GM12875 (cell line): ENCODE data around the gene ZNF48.

Experiments
- H3K4me3 ChIP-seq: one replicate; pipeline ENCODE4 v1.5.1; 2011; ENCODE audit warnings: low read depth, low read length, control low read depth
- TF ChIP-seq, protein P1 (sequence below): IDR thresholded peaks from 2 replicates; pipeline ENCODE4 v1.5.1; 2011; ENCODE audit warnings: low read depth, mild to moderate bottlenecking, control low read depth, inconsistent platforms, low read length, moderate library complexity, borderline replicate concordance; ENCODE audit not compliant: insufficient read depth

ZNF48 gene

DNA sequence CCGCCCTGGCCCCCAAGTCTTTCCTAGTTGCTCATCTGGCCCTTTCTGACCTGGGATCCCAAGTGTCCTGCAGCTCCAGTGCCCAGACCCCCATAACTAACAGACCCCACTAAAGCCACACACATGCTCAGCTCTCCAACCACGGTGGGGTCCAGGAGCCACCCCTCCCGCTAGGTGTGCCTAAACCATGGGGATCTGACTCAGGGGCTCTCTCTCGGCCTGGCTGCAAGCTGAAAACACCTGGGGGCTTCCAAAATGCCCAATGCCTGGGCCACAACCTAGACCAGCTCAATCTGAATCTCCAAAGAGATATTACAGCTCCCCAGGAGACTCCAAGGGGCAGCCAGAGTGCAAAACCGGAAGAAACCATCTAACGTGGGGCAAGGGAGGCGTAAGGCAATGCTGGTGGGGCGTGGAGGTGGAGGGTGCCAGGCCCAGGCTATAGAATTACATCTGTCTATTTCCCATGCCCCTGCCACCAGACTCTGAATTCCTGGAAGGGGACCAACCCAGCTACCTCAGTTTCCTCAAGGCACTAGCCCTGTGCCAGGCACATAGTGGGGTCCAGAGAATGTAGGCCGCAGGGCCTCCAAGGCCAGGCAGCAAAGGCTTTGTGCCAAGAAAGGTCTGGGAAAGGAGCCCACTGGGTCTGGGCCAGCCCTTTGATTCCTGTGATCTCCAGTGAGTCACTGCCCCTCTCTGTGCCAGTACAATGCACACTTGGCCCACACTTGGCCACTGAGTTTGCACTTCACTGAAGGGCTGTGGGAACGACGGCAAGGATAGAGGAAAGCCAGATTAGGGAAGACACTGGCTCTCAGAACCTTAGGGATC is 43.4 kb upstream of the ZNF48 start:
- TF ChIP-seq, protein P1, sequence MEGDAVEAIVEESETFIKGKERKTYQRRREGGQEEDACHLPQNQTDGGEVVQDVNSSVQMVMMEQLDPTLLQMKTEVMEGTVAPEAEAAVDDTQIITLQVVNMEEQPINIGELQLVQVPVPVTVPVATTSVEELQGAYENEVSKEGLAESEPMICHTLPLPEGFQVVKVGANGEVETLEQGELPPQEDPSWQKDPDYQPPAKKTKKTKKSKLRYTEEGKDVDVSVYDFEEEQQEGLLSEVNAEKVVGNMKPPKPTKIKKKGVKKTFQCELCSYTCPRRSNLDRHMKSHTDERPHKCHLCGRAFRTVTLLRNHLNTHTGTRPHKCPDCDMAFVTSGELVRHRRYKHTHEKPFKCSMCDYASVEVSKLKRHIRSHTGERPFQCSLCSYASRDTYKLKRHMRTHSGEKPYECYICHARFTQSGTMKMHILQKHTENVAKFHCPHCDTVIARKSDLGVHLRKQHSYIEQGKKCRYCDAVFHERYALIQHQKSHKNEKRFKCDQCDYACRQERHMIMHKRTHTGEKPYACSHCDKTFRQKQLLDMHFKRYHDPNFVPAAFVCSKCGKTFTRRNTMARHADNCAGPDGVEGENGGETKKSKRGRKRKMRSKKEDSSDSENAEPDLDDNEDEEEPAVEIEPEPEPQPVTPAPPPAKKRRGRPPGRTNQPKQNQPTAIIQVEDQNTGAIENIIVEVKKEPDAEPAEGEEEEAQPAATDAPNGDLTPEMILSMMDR = no peak
- H3K4me3 ChIP-seq = no peak overlapping the region

- no peak overlapping the region for H3K4me3 ChIP-seq
- TF ChIP-seq, protein P1 = no peak
Measured at GRCh38 chr16:30352488-30353401, 42.5 kb upstream of the ZNF48 start.

DNA sequence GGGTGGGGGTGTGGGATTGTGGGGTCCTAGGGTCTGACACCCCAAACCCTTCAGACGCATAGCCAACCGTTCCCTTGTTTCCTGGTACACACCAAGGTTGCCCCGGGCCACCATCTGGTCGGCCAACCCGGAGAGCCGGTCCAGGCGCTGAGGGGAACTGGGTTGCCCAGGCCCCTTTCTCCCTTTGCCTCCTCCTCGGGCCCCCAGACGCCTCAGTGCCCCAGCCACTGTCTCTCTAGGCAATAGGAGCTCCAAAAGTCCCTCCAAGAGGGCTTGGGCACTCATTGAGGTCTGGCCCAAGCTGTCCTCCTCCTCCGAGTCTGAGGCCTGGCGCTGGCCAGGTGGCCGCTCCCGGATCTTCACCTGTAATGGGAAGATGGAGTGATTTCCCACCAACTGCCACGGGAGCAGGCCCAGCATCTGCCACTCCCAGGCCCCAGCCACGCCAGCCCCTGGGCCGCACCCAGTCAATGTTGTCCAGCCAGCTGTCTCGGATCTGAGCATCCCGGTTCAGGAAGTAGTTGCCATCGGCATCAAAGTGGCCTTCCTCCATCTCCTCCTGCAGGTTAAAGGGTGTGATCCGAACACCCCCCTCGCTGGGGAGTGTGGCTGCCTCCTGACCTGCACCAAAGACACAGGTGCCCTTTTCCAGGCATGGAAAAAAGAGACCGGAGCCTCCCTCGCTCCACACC is 41.6 kb upstream of the ZNF48 start:
- no peak overlapping the region for H3K4me3 ChIP-seq
- TF ChIP-seq, protein P1 = no peak

GRCh38 chr16:30354423-30355143 is 40.6 kb upstream of the ZNF48 start:
- TF ChIP-seq, protein P1 = no peak
- peak overlapping the region; percentile 77 for H3K4me3 ChIP-seq

DNA sequence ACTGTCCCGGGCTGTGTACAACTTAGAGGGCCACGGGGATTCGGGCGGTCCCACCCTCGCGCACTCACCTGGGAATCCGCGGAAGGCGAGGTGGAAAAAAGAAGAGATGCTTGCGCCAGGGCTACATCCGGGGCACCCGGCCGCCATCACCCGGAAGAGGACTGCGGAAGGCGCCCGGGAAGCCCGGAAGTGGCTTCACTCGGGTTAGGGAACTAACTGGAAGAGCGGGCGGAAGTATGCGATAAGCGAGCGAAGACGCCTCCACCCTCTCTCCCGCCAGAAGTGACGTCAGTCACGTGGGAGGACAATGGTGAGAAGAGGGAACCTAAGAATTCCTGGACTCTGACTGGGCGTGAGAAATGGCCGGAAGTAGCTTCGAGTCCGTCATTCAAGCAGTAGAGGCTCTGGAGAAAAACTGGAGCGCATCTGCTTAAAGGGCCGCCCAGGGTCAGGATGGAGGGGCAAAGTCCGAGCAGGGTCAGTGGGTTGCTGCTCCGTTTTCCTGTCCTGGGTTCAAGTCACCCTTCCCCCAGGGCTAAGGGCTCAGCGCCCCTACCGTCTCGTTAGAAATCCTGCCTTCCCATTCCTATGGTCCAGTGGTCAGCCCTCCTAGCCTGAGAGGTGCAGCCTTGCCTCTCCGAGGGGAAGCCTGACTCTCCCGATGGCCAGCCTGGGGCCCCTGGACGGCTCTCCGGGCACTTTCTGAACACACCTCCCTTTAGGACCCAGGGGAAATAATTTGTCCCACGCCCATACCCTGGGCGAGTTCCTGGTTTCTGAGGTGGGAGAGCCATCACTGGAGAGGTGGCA is 39.9 kb upstream of the ZNF48 start, which contains the start of gene CD2BP2:
Gene CD2BP2 (minus strand): TSS at position 165 of the 810 bp plus-strand sequence. CDS start 627 bp downstream, outside the sequence.
- TF ChIP-seq, protein P1 = no peak
- H3K4me3 ChIP-seq = peak within 1 kb of the TSS; percentile 77

DNA sequence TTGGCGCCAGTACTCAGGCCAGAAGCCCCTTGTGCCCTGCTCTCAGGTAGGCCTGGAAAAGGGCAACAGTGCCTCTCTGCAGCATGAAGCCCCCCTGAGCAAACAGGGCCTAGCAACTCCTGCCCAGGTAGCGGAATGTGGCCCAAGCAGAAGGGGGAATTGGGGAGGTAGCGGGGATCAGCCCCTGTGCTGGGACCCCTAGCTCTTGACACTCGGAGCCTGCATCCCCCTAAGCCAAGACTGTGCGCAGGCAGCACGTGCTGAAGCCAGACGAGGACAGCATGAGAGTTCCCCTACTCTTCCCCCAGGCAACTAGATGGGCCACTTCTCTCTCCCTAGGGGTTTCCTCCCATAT is 39.3 kb upstream of the ZNF48 start:
- TF ChIP-seq, protein P1 = no peak
- H3K4me3 ChIP-seq = peak overlapping the region; percentile 77
